HG03025 (cell line): ENCODE results near the gene FARSA.

Source experiments
- ATAC-seq: cut with Tn5 transposase; IDR thresholded peaks from one replicate; pipeline ENCODE4 v1.9.1; 2021; ENCODE audit warnings: mild to moderate bottlenecking, moderate library complexity; ENCODE audit not compliant: unreplicated experiment, low FRiP score

The FARSA gene

DNA sequence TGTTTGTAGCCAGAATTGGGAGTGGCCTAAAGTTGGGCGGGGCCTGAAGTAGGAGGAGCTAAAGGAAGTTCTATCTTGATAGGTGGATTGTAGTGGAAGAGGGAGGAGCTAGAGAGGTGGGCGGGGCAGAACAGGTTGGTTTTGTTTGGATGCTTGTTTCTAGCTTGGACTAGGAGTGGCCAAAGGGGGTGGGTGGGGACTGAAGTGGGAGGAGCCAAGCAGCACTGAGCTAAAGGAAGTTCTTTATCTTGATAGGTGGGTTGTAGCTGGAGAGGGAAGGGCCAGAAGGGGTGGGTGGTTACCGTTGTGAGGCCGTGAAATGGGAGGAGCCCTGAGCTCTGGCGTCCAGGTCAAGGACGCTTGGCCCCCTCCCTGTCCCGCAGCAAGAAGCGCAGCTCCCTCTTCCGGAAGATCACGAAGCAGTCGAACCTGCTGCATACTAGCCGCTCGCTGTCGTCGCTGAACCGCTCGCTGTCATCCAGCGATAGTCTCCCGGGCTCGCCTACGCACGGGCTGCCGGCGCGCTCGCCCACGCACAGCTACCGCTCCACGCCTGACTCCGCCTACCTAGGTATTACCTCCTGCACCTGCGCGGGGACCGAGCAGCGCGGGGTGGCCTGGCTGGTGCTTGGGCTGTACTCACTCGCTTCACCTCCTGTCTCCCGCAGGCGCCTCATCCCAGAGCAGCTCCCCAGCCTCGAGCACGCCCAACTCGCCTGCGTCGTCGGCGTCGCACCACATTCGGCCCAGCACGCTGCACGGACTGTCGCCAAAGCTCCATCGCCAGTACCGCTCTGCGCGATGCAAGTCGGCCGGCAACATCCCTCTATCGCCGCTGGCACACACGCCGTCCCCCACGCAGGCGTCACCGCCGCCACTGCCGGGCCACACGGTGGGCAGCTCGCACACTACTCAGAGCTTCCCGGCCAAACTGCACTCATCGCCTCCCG is 60.3 kb downstream of the FARSA start:
- no peak for ATAC-seq
